Endothelial cell (in vitro differentiated cells): ENCODE results near the gene AMPH. TPM values are rescaled to one million over a fixed set of nuclear protein-coding genes. Genes with fewer than 3 reads are reported as not detected.
"Not testable (repeated sequence)": the region's sequence is repeated elsewhere in the genome, so short reads cannot be mapped to it uniquely, and the experiment has no call there.

Experiments used
- DNase-seq: peaks from one replicate; pipeline ENCODE4 v3.0.0; 2021; ENCODE audit warnings: low spot score
- H3K27ac Mint-ChIP-seq: one replicate; pipeline ENCODE4 v1.8.0; 2021; ENCODE audit warnings: mixed read lengths, inconsistent platforms; ENCODE audit not compliant: unreplicated experiment
- H3K27me3 Mint-ChIP-seq: one replicate; pipeline ENCODE4 v1.8.0; 2021; ENCODE audit warnings: mild to moderate bottlenecking, moderate library complexity, mixed read lengths, inconsistent platforms; ENCODE audit not compliant: unreplicated experiment
- H3K36me3 Mint-ChIP-seq: one replicate; pipeline ENCODE4 v1.8.0; 2021; ENCODE audit warnings: mild to moderate bottlenecking, low read depth, mixed read lengths, inconsistent platforms; ENCODE audit not compliant: unreplicated experiment
- H3K4me1 Mint-ChIP-seq: one replicate; pipeline ENCODE4 v1.8.0; 2021; ENCODE audit warnings: mild to moderate bottlenecking, mixed read lengths, inconsistent platforms; ENCODE audit not compliant: unreplicated experiment
- H3K4me3 Mint-ChIP-seq: one replicate; pipeline ENCODE4 v1.8.0; 2021; ENCODE audit warnings: mild to moderate bottlenecking, mixed read lengths, inconsistent platforms; ENCODE audit not compliant: unreplicated experiment
- H3K9me3 Mint-ChIP-seq: one replicate; pipeline ENCODE4 v1.8.0; 2021; ENCODE audit warnings: mixed read lengths, inconsistent platforms; ENCODE audit not compliant: unreplicated experiment
- total RNA-seq: library from RNA; stranded (reverse); fragmentation: NEBNext Ultra II Directional; extraction: Animal tissue kit (Norgen Biotek cat#: 25700); gene quantifications from one replicate; pipeline ENCODE4 v1.2.1, GENCODE V29; 2021; ENCODE audit not compliant: unreplicated experiment
- TF ChIP-seq, protein P1 (sequence below): fragments of 200-600 bp; sonication (generic); IDR thresholded peaks from one replicate; pipeline ENCODE4 v1.5.0; 2021; ENCODE audit warnings: antibody characterized with exemption; ENCODE audit not compliant: unreplicated experiment

The AMPH gene
- total RNA-seq, 1 donor from 2014 or later, result 1.6 TPM

DNA sequence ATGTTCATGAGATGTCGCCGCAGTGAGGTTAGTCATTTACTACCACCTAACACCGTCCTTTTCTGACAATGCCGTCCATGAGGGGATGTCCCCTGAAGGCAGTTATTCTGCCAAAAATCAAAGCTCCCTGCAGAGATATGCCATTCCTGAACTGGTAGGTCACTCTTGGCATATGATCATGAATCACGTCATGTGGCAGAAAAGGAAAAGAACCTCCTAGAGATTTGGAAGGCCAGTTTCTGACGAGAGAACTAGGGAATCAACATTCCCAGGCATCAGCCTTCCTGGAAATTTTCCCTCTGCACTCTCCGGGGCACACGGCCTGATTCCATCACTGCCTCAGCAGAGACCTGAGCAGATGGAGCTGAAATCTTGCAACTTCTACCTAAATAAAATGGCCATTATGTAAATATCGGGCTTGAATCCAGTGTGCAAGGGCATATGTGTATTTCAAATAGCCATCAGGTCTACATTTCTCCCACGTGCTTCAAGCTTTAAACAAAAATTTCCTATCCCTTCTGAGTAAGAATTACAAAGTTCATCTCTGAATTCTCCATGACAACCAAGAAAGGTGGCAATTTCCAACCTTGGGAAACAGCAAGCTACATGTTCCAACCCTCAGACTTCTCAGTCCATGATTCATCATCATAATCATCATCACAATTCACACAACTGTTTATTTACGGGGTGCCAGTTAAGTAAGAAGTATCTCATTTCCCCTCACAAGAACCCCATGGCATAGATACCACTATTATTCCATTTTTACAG is 46.5 kb downstream of the AMPH start:
- DNase-seq, result no peak
- H3K36me3 Mint-ChIP-seq, result no peaks in the 10 kb centered on the region
- H3K27ac Mint-ChIP-seq, result no peak overlapping the region
- H3K27me3 Mint-ChIP-seq, result no peaks in the 10 kb centered on the region
- H3K4me3 Mint-ChIP-seq, result no peak overlapping the region
- no peaks in the 10 kb centered on the region for H3K4me1 Mint-ChIP-seq
- no peaks in the 10 kb centered on the region for H3K9me3 Mint-ChIP-seq
- TF ChIP-seq, protein P1, sequence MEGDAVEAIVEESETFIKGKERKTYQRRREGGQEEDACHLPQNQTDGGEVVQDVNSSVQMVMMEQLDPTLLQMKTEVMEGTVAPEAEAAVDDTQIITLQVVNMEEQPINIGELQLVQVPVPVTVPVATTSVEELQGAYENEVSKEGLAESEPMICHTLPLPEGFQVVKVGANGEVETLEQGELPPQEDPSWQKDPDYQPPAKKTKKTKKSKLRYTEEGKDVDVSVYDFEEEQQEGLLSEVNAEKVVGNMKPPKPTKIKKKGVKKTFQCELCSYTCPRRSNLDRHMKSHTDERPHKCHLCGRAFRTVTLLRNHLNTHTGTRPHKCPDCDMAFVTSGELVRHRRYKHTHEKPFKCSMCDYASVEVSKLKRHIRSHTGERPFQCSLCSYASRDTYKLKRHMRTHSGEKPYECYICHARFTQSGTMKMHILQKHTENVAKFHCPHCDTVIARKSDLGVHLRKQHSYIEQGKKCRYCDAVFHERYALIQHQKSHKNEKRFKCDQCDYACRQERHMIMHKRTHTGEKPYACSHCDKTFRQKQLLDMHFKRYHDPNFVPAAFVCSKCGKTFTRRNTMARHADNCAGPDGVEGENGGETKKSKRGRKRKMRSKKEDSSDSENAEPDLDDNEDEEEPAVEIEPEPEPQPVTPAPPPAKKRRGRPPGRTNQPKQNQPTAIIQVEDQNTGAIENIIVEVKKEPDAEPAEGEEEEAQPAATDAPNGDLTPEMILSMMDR, result no peak

DNA sequence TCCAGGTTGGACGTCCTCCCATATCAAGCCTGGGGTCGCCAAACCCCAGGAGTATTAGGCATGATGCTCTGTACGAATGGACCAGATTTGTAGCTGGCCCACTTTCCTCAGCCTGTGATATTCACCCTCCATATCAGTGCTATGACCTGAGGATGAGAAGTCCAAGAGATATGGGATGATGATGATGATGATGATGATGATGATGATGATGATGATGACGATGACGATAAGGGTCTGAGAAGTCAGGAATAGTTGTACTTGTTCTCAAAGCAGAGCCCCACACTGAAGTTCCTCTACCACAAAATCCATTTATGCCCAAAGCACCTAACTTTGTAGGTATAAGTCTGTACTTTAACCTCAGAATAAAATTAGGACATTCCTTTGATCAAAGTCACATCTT is 50.7 kb downstream of the AMPH start:
- no peaks in the 10 kb centered on the region for H3K36me3 Mint-ChIP-seq
- TF ChIP-seq, protein P1, result no peak
- H3K27me3 Mint-ChIP-seq, result no peaks in the 10 kb centered on the region
- no peaks in the 10 kb centered on the region for H3K9me3 Mint-ChIP-seq
- no peak overlapping the region for H3K4me3 Mint-ChIP-seq
- no peaks in the 10 kb centered on the region for H3K4me1 Mint-ChIP-seq
- no peak for DNase-seq
- no peak overlapping the region for H3K27ac Mint-ChIP-seq

DNA sequence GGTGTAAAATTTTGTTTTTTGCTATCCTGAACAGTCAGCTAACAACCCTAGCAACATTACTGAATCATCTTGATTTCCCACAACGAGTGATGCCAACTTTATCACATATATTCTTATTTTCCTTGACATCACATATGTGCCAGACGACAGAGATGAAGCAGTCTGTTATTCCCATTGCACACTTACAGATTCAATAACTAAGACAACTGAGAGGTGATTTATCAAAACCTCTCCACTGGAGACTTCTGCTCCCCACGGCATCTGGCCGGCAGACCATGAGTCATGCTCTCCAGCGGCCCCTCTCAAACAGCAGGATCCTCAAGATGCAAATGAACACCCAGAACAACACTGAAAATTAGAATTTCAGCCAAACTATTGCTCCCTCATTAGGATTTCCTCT is 57.1 kb downstream of the AMPH start:
- Mint-ChIP-seq H3K9me3 (no peaks in the 10 kb centered on the region), H3K4me3 (no peak overlapping the region), H3K27me3 (no peaks in the 10 kb centered on the region), H3K4me1 (no peaks in the 10 kb centered on the region), H3K36me3 (no peaks in the 10 kb centered on the region), H3K27ac (no peak overlapping the region)
- DNase-seq, result no peak
- TF ChIP-seq, protein P1, result no peak

DNA sequence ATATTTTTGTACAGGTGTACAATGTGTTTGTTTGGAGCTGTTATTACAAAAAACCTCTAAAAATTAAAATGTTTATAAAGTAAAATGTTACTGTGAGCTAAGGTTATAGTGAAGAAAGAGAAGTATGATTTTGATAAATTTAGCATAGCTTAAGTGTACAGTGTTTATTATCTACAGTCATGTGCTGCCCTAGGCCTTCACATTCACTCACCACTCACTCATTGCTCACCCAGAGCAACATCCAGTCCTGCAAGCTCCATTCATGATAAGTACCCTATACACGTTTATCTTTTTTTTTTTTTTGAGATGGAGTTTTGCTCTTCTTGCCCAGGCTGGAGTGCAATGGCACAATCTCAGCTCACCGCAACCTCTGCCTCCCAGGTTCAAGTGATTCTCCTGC is 59.6 kb downstream of the AMPH start:
- DNase-seq, H3K9me3 Mint-ChIP-seq, H3K4me3 Mint-ChIP-seq, H3K27me3 Mint-ChIP-seq, H3K4me1 Mint-ChIP-seq, H3K27ac Mint-ChIP-seq, H3K36me3 Mint-ChIP-seq: not testable (repeated sequence)

DNA sequence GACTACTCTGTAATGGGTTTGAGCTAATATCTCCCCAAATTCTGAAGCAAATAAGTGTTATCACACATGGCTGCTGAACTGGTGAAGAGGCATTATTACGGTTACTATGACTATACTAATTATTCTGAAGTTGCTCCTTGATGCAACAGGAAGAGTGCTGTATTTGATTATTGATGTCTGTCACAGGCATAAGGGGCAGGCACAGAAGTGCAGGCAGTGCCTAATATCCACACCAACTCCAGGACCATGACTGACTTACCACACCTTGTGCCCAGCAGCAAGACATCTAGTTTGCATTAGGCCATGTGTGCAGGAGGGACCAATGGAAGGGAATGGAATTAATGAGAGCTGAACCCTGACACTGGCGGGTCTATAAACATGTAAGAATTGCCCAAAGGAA is 62.7 kb downstream of the AMPH start:
- H3K4me1 Mint-ChIP-seq, result no peaks in the 10 kb centered on the region
- no peak overlapping the region for H3K4me3 Mint-ChIP-seq
- no peak overlapping the region for H3K27ac Mint-ChIP-seq
- DNase-seq, result no peak
- H3K36me3 Mint-ChIP-seq, result no peaks in the 10 kb centered on the region
- TF ChIP-seq, protein P1, result no peak
- no peaks in the 10 kb centered on the region for H3K9me3 Mint-ChIP-seq
- H3K27me3 Mint-ChIP-seq, result no peaks in the 10 kb centered on the region
